Activated CD4-positive, alpha-beta T cell treated with anti-CD3 and anti-CD28 coated beads, Interleukin-10, Interleukin-2, amounts not matched to agents 100 ng/mL and 50 ng/mL, durations not matched to agents 16 hours and 8 hours (primary cell): ENCODE results near the gene PARD6A.
"Not testable (repeated sequence)": the region's sequence is repeated elsewhere in the genome, so short reads cannot be mapped to it uniquely, and the experiment has no call there.

Source experiments
- DNase-seq: peaks from one replicate; pipeline ENCODE4 v3.0.0-alpha.2; 2020

Gene PARD6A

DNA sequence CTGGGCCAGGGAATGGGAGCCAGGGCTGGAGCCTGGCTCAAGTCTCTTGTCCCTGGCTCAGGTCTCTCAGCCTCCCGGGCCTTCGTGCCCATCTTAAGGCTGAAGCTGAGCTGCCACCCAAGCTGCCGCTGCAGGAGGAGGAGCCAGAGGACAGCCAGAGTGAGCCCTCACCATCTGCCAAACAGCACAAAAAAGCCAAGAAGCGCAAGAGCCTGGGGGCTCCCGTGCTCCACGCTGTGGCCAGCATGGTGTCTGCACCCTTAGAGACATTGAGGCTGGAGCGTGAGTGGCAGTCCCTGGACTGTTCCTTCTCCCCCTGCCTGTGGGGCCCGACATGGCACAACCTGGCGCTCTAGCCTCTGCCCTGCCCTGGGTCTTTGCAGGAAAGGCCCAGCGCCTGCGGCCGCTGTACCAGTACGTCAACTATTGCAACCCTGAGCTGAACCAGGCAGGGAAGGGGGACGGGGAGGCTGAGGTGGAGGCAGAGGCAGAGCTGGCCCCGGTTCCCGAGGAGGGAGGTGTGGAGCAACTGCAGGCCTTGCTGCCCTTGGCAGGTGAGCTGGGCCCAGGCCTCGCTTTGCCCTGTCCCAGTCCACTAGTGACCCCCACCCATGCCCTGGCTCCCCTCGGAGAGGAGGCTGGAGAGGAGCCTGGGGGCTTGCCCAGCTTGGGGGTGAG is 7.2 kb downstream of the PARD6A start:
- DNase-seq, result peak; percentile 90

DNA sequence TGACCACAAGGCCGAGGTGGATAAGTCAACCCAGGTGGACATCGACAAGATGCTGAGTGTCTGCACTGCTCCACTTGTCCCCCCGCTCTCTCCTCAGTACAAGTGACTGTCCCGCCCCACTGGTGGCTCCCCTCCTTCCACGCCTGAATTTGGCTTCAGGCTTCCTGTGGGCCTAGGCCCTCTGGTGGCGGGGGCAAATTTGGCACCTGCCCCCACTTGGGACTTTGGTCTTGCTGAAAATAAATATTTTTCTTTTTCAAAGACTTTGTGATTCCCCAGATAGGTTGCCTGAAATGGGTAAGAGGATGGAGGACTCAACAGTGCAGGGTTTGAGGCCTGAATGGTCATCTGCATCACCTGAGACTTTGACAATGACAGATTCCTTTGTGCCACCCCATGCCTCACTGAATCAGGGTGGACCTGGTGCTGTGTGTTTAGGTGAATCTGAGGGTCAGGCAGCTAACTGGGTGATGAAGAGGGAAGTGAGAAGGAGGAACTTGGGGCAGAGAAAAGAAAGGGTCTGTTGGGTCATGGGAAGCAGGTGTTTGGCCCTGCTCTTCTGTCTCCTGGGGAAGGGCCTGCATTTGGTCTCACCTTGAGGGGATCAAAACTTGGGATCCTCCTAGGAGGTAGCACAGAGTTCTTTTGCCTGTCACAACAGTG is 7.9 kb downstream of the PARD6A start:
- DNase-seq, result no peak

DNA sequence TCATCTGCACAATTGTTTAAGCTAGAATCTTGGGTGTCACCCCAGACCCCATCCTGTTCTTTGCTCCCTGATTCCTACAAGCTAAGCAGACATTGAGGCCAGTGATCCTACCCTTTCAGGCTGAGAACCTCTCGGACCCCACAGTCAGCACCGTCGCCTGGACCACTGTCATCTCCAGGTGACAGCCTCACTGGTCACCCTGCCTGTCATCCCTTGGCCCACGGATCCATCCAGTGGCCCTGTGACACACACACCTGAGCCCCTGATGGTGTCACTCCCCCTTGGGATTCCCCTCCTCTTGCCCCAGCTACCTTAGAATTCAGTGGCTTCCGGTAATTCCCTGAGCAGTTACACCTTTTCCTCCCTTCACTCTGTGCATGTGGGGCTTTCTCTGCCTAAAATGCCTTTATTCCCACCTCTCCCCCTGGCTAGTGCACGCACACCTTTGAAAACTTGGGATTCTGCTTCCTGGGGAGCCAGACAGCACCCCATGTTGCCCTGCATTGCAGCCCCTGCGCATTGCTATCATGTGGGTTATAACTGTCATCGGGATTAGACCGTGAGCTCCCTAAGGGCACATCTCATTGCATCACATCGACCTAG is 8.8 kb downstream of the PARD6A start:
- DNase-seq, result no peak

DNA sequence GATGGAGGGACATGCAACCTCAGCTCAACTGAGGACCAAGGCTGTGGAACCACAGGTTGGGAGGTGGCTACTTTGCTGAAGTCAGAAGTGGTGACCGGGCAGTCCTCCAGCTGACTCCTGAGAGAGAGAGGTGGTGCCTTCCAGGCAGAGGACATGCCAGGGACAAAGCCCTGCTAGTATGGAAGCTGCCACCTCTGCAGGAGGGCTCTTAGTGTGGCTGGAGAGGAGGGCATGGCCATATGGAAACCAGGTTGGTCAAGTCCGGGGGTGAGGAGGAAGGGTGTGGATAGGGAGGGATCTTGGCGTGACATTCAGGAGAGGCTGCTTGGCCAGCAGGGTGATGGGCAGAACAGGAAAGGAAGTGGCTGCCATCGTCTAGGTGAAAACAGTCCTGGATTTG is 11.5 kb downstream of the PARD6A start:
- no peak for DNase-seq

DNA sequence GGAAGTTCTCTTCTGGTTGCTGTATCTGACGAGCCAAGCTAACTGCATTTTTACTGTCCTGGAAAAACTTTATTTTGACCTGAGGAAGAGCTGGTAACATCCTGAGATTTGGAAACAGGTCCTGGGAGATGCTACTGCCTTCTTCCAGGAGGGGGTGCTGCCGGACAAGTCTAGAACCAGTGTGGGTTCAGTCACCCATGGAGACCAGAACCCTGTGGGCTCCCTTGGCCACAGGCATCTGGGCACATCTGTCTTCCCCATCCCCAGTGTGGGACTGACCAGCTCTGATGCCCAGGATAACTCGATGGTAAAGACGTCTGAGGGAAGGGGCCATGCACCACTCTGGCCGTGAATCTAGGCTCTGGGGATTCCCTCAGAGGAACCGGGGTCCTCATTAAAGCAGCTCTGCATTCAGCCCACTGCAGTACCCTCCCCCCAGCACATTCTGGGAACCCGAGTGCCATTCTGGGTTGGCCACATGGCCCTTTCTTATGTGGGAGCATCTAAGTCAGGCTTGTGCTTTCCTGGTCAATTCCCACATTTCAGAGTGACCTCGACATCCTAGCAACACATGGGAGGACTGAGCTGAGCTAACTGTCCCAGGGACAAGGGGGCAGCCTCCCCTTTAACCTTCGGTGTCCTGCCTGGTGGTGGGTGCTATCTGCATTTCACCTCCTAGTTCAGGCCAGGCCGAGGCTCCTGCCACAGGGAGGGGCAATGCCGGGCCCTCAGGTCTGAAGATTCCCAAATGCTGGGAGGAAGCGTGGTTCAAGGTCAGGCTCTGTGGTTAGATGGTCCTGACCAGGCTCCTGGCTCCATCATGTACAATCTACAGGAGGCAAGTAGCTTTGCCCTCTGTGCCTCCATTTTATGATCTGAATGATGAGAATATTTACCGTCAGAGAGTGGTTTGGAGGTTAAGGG is 12.2 kb downstream of the PARD6A start:
- peak; percentile 63 for DNase-seq

DNA sequence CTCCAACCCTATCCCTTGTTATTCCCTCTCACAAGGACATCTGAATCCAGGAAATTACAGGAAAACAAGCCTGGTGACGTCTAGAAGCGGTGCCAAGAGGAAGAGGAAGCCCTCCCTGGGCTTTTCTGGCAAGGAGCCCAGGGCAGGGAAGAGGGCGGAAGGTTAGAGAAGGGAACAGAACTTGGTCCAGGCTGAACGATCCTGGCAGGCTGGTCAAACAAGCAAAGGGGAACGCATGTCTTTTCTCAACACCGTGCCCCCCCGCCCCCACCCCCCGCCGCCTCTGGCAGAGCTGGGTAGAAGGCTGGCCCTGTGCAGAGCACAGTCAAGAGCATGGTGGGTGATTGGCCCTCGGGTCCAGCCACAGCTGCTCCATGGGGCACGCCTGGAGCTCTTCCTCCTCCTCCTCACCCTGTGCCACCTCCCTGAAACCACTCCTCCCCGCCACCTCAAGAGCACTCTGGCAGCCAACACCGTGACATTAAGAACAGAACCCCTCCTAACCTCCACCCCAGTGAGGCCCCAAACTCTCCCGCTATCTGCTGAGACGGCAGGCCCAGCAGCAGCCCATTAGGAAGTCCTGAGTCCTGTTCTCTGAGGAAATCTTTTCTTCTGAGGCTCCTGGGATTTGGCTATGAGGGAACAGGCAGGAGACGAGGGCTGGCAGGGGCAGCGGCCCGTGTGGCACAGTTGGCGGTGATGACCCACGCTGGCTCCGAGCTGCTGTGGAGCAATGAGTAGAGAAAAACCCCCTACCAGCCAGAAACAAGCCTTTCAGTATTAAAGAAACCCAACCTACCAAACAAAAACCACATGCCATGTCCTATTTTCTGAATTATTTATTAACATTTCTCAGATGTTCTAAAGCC is 13.2 kb downstream of the PARD6A start:
- DNase-seq, result no peak

DNA sequence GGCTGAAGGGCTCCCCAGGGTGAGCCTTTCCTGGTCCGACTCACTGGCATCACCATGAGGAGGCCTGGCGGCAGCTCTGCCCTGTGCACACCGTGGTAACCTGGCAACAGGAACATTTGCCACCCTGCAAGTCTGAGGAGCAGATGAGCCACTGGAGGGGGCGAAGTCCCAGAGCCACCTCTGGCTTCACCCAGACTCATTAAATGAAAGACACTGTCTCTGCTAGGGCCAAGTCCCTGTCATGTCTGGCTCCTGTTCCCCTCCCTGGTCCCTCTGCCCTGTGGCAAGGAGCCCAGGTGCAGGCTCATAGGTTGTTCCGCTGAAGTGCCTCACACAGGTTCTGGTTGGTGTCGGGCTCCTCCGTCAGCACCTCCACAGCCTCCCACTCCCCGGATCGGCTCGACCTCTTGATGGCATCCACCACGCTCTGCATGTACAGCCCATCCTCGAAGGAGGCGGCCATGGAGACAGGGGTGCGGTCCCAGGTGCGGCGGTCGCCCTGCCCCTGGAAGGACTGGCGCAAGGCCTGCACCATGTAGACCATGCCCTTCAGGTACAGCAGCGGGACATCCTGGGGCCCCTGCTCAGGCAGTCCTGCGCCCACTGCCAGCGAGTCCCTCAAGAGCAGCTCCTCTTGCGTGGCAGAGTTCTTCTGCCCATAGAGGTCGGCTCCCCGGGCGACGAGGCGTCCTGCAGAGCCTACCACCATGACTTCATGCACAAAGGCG is 14.3 kb downstream of the PARD6A start:
- DNase-seq, result no peak

DNA sequence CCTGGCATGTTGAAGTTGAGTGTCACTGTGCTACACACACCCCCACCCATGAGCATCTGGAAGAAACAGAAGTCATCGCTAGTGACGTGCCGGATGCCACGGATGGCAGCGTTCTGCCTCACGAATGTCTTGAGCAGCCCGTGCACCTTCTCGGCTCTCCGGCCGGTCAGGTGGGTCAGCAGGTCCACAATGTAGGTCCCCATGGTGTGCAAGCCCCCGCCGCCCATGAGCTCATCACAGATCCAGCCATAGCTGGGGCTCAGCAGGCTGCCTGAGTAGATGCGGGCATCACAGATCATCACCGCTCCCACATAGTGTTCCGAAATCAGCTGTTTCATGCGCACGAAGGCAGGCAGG is 14.8 kb downstream of the PARD6A start:
- DNase-seq, result no peak

DNA sequence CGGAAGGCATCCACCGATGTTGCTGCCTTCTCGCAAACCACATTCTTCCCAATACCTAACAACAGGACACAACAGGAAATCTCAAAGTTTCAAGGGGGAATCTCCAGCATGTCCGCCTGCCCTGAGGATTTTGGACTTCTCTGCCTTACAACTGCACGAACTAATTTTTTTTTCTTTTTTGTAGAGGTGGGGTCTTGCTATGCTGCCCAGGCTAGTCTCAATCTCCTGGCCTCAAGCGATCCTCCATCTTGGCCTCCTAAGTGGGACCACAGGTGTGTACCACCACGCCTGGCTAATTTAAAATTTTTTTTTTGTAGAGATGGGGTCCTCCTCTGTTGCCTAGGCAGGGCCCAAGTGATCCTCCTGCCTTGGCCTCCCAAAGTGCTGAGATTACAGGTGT is 15.2 kb downstream of the PARD6A start:
- no peak for DNase-seq

DNA sequence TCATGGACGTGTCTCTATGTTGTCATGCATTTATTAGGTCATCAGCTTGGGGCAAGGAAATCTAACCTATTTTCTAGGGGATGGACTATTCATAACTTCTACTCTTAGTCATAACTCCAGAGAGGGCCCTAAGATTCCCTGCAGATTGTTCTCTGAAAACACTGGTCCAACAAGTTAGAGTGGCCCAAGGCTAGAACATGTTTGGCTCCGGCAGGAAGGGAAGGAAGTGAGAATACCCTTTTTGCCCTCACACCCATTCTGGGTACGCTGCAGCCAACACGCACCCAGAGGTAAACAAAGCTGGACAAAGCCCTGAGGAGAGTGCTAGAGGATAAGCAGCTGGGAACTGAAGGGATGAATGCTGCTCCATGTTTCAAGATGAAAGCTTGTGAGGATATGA is 15.8 kb downstream of the PARD6A start:
- no peak for DNase-seq

DNA sequence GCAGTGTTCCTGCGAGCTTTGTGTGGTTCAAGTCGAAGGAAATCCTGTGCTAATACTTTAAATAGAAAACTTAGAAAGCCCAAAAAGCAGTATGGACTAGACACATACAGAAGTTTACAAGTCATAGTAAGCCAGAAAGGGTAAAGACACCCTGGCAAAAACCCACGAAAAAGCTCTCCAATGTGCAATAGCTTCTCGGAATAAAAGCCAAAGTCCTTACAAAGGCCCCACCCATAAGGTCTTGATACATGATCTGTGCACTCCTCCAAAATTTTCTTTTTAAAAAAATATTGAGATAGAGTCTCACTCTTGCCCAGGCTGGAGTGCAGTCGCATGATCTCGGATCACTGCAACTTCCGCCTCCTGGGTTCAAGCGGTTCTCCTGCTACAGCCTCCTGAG is 16.2 kb downstream of the PARD6A start:
- DNase-seq, result no peak

DNA sequence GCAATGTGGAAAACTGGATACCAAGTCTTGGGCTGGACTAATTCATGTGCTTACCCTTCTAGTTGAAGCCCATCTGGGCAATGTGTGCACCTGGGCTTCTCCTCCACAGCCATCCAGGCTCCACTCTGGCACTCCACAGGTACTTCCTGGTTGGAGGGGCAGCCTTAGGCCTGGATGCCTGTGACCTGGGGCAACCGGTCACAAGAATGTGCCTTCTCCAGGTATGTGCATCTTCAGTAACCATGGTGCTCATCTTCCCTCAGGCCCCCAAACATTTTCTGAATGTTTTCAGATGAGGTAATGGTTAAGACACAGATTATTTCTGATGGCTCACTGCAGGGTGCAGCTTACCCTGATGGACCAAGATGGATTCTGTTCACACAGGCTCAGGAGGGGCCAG is 17.0 kb downstream of the PARD6A start:
- no peak for DNase-seq

DNA sequence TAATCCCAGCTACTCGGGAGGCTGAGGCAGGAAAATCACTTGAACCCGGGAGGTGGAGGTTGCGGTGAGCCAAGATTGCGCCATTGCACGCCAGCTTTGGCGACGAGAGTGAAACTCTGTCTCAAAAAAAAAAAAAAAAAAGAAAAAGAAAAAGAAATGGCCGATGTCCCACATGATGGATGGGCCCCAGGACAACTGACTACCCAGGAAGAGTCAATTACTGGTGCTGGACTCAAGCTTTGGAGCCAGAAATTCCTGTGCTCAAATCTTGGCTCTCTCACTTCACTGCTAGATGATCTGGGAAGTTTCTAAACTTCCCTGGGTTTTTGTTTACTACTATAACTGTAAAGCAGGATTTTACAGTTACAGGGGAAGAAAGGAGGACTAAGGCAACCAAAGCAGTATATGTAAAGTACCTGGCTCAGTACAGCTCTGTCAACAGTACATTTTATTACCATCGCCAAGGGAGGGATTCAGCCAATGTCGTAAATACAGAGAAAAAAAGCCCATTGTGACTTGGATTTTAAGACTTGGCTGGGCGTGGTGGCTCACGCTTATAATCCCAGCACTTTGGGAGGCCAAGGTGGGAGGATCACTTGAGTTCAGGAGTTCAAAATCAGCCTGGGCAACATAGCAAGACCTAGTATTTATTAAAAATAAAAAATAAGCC is 17.7 kb downstream of the PARD6A start:
- no peak for DNase-seq

DNA sequence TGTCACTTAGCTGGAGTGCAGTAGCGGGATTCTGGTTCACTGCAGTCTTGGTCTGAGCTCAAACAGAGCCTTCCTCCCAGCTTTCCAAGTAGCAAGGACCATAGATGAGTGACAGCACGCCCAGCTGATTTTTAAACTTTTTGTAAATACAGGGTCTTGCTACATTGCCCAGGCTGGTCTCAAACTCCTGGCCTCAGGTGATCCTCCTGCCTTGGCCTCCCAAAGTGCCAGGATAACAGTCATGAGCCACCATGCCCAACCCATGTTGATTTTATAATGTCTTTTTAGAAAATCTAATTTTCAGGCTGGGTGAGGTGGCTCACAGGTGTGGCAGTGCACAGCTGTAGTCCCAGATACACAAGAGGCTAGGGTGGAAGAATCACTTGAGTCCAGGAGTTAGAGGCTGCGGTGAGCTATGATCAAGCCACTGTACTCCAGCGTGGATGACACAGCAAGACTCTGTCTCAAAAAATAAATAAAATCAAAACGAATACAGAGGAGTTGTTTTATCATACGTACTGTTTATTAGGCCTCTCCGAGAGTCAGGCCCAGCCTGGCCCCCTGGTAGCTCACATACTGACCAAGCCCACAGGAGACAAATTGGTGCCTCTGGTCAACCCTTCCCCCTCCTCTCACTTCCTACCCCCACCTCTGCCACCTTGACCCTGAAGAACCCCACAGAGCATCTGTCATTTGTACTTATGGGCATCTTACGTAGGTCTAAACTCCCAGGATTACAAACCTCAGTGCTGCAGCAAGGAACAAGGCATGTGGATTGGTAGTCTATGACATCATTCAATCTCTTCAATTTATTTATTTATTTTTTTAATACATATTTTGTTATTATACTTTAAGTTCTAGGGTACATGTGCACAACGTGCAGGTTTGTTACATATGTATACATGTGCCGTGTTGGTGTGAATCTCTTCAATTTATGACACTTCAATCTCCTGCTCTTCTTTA is 19.5 kb downstream of the PARD6A start:
- DNase-seq, result no peak

DNA sequence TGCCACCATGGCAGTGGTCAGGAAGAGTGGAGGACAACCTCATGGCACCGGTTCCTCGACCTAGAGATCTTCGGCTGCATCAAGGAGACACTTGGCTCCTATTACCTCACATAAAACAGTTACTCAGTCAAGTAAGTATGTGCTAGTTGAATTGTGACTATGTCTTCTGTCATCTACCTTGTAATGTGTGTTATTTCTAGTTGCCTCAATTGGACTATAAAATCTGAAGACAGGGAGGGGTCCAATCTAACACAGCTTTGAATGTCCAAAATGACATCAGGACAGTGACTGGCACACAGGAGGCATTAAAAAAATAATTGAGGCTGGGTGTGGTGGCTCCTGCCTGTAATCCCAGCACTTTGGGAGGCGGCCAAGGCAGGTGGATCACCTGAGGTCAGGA is 23.0 kb downstream of the PARD6A start:
- no peak for DNase-seq

DNA sequence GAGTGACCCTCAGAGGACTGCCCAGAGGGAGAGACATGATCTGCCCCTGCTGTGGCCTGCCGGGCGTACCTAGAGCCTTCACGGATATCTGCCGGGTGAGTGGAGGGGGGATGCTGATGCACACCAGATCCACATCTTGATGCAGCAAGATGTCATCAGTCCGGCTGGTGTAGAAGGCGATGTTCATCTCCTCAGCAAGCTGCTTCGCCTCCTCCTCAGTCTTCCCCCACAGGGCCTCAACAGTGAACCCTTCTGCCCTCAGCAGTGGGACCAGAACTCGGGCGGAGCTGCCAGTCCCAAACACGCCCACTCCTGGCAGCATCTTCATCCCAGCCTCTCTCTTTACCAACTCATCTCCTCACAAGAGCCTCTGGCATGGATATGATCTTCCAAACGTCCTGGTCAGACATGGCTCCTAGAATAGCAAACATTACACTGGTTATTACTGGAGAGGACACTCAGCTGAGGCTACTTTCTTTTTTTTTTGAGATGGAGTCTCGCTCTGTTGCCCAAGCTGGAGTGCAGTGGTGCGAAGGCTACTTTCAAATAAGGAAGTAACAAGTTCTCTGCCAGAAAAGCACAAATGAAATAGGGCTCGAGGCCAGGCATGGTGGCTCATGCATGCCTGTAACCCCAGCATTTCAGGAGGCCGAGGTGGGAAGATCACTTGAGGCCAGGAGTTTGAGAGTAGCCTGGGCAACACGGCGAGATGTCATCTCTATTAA is 24.8 kb downstream of the PARD6A start:
- no peak for DNase-seq

DNA sequence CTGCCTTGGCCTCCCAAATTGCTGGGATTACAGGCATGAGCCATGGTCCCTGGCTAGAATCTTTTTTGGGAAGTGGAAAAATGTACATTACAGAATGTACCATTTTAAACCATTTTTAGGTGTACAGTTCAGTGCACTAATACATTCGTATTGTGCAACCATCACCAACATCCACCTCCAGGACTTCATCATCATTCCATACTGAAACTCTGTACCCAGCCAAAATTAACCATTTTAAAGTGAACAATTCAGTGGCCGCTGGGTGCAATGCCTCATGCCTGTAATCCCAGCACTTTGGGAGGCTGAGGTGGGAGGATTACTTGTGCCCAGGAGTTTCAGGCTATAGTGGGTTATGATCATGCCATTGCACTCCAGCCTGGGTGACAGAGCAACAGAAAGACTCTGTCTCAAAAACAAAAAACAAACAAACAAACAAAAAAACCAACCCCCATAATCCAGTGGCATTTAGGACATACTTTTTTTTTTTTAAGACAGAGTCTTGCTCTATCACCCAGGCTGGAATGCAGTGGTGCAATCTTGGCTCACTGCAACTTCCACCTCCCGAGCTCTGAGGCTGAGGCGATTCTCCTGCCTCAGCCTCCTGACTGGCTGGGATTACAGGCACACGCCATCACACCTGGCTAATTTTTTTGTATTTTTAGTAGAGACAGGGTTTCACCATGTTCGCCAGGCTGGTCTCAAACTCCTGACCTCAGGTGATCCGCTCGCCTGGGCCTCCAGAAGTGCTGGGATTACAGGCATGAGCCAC is 32.9 kb downstream of the PARD6A start:
- not testable (repeated sequence) for DNase-seq

DNA sequence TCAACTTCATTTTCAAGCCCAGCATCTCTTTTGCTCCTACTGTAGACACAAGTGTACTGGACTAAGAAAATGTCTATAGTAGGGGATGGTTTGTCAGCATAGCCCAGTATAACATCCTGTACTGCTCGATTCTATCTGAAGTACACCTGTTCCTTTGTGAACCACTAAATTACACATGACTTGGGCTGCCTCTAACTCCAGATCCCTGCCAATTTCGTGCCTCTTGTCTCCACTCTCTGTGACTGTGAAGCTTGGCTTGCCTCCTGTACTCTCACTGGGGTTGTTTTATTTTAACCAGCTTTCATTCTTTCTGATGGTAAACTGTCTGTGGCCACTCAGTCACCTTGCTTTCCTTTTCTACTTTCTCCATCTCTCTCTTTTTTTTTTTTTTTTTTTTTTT is 33.9 kb downstream of the PARD6A start:
- no peak for DNase-seq
